GM18868 (cell line): Measurements from ENCODE around the gene KCNIP2.

Experiments used
- ATAC-seq: cut with Tn5 transposase; IDR thresholded peaks from one replicate; pipeline ENCODE4 v1.9.1; 2021; ENCODE audit warnings: mild to moderate bottlenecking, moderate library complexity; ENCODE audit not compliant: unreplicated experiment

Gene KCNIP2

DNA sequence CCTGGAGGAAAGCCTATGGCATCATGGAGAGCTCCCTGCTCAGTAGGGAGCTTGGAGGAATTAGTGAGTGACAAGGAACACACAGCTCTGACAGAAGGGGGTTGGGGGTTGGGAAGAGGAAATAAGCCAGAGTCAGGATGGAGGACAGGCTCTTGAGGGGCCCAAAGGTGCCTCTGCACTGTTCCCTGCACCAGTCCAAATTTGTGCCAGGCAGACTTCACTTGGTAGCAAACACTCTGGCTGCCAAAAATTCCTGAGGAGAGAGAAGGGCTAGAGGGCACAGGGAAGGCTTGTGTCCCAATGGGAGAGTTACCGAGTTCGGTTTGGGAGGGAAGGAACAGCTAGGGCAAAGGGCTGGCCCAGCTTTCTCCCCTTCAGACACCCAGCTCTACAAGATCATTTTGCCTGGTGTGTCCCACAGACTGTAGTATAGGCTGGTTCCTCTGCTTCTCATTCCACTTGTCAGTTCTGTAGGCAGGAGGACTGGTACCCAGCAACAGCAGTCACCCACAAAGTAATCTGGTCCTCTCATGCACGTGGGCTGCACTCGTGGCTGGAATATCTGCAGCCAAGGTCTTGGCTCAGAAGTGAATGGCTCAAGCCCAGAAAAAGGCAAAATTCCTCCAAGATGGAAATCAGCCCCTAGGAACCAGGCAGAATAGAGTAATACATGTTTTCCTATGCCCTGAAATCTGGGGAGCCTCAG is 8.0 kb upstream of the KCNIP2 start:
- ATAC-seq: no peak

DNA sequence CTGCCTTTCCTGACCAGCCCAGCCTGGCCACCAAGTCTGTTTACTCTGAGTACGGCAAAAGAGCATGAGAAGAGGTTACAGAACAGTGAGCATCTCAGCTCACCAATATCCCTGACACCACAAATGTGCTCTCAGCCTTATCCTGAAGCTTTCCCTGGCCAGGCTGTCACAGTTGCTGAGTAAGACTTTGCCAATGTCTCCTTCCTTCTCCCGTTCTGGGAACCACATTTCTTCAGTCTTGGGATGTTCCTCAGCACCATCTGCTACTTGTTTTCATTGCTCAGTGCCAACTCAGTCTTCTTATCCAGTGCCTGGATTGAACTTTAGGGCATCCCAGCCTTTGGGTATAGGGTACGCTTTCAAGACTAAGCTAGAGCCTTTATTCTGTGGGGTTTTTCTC is 7.1 kb upstream of the KCNIP2 start:
- ATAC-seq: no peak

DNA sequence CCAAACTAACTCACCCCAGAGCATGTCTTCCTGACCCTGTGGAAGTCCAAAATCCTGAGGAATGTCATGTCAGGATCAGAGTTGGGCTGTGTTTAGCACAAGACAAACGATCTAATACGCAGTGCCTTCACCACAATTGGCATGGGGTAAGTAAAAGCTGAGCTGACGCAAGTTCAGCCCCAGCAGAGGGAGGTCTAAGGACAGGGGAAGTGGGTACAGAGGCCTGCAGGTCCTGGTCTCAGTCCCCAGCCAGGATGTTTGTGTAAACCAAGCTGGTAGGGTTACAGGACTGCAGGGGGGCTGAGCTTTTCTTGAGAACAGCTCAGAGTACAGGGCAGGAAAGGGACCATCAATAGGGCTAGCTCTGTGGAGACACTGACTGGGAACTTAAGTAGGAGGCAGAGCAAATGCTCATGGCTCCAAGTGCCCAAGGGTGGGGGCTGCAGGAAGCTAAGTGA is 5.3 kb upstream of the KCNIP2 start:
- ATAC-seq: no peak

DNA sequence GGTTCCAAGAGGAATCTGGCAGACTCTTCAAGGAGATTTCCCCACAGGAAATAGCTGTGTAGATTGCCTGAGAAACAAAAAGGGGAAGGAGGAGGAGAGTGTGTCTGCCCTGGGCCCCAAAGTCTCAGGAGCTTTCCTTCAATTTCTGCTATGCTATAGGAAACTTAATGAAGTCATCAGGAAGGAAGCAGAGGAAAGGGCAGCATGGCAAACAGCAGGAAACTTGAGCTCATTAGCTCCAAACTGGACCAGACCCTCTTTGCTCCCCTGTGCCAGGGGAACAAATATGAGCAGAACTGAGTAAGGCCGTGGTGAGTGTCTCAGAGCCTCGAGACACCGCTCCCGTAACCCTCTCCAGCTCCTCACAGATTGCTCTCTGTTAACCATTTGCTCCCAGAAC is 4.8 kb upstream of the KCNIP2 start:
- no peak for ATAC-seq

DNA sequence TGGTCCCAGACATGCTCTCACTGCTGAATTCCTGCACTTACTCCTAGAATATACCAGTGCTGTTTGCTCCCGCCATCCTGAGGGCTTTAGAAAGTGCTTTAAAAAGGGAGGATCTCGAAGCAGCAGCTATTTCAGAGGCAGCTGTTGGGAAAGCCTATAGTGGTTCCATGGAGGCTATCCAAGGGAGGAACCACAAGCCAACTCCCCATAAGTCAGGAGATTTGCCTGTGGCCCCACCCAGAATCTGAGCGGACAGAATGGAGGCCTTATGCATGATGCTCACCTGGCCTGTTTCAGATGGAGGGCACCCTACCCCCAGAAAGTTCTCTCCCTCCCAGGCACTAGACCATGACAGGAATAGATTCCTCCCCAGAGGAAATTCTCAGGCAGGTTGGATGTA is 2.3 kb upstream of the KCNIP2 start:
- no peak for ATAC-seq

DNA sequence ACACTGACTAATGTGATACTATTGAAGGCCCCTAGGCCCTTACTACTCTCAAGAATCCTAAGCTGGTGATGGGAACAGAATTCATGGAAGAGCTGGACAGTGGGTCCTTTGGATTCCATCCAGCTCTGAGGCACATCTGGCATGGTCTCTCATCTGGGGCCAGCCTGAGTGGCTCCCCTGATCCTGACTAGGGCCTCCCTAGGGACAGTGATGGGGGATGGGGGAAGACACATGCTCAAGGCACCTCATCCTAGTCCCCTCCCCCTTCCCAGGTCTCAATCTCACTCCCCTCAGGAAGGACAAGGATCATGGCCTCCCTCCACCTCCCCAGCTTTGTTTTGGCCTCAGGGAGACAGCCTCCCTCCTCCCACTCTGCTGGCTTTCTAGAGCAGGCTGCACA is 1.8 kb downstream of the KCNIP2 start:
- ATAC-seq: no peak

DNA sequence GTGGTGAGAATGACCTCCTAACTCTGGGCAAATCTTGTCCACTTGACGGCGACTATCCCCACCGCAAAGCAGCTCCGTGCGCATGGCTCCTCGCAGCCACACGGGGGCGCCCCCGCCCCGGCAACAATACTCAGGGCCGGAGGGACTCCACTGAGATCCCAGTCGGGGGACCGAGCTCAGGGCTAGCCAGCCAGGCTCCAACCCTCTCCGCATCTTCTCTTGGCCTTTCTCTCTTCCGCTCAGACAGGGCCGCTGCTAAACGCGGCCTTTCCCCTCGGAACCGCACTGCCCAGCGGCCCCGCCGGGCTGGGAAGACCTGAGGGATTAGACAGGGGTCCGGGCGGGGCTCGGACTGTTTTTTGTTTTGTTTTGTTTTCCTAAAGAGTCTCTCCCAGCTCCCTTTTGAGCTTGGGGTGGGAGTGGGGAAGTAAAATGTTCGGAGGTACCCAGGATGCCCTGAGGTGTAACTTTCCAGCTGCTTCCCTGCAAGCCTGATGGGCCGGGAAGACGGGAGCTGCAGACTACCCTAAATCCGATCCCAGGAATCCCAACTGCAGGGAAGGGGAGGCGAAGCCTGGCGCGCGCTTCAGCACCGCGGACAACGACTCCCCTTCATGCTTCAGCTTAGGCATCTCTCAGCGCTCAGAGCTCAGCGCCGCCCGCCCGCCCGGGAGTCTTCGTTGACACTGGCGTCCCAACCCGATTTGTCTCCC is 2.7 kb downstream of the KCNIP2 start:
- peak; percentile 62 for ATAC-seq

DNA sequence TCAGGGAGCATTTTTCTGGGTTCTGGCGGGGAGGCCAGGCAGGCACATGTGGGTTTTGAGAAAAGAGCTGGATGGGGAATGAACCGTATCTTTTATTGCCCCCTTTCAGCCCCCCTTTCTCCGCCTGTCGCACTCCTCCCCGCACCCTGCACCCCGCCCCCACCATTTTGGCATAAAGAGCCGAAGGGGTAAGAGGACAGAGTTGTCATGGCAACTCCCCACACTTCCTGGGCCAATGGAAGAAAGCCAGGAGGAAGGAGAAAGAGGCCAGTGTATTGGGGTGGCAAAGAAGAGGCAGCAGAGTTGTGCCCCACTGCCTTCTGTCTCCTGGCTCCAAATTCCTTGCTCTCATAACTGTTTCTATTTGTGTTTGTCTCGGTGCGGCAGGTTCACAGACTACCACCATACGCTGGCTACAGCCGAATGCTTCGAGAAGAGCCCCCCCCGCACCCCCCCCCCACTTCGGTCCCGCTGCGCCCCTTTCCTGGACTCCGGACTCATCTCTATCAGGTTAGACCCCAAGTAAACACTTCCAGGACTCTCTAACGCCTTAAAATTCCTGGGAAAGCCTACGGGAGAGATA is 3.4 kb downstream of the KCNIP2 start:
- no peak for ATAC-seq

DNA sequence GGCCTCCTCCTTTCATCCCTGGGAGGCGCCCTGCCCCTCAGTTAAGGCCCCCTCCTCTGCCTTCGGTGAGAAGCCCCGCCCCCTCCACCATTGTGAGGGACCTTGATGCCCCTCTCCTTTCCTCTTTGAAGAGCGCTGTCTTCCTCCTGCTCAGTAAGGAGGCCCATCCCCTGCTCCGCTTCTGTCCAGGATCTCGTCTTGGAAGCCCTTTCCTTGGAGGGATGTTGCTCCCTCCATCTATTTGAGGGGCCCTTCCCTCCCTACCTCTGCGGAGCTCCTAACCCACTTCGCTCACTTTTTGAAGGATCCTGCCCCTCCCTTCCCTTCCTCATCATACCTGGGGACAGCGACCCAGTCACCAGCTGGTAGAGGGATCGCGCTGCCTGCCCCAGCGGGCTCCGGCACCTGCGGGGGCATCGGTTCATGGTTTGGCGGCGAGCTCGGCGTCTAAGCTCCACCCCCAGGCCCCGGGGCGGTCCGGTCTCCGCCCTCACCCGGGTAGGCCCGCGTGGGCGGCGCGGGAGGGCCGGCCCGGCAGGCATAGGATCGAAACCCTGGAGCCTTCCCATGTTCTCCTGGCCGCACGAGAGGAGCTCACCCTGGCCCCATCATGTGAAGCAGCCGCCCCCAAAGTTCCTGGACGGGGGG is 4.1 kb downstream of the KCNIP2 start:
- ATAC-seq: no peak

DNA sequence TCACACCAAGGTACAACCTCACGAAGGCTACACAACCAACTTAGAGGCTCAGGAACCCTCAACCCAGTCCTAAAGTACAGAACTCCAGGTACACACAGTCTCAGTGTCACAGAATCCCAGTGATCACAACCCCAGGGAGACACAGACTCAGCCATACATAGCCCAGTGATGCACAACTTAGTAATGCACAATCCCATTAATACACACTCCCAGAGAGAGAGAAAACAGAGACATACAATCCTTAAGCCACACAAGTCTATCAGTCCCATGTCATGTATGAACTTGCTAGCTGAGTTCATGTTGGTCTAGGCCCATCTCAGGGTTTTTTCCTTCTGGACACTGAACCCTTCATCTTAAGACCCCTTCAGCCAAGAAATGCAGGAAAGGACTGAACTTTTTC is 4.6 kb downstream of the KCNIP2 start:
- ATAC-seq: no peak

DNA sequence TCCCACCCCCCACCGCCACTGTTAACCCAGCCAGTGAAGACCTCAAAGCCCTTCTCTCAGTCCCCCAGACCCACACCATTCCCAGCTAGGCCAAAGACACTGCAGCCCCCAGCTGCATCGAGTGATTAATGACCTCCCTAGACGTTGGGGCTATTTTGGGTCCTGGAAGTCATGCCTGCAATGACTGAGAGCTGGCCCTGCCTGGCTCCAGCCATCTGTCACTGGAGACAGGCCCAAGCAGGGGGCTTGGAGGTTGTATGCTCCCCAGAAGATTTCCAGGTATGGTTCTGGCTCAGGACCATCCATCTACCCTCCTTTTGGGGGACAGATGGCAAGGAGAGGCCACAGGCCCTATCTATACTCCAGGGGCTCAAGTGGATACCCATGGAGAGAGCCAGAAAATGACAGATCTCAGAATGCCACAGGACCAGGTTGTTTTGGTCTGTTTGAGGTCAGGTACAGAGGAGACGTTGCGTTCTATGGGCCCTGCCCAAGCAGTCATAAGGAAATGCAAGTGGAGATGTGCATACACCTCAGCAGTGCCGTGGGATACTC is 5.1 kb downstream of the KCNIP2 start:
- ATAC-seq: no peak

DNA sequence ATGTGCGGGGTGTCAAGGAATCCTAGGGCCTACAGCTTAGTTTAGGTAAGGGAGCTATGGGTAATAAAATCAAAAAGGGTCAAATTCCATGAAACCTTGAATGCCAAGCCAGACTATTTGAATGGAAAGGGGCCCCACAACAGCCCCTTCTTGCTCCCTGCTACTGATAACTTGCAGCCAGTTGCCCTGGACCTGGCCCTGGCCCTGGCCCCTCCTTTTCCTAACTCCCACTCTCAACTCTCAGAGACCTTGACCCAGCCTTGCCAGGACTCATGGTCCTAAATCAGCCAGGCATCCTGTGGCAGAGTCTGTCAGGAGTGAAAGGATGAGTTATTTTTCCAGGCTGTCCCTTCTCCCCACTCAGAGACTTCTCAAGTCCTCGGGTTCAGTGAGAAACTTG is 5.9 kb downstream of the KCNIP2 start:
- no peak for ATAC-seq

DNA sequence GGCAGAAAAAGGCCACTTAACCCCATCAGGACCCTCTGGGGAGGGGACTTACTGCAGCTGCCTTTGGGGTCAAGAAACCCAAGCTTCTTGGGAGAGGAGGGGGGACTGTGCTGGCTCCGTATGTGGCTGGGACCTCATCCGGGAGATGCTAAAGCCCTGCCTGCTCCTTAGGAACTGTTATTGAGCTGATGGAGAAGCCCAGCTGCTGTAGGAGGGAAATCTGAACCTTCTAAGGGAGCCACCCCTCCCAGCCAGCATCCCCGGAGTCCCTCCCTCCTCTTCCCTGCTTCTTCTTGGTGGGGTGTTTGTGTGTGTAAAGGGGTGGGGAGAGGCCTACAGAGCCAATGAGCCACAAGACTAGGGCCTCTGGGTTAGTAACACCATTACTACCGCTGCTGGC is 8.2 kb downstream of the KCNIP2 start:
- no peak for ATAC-seq

DNA sequence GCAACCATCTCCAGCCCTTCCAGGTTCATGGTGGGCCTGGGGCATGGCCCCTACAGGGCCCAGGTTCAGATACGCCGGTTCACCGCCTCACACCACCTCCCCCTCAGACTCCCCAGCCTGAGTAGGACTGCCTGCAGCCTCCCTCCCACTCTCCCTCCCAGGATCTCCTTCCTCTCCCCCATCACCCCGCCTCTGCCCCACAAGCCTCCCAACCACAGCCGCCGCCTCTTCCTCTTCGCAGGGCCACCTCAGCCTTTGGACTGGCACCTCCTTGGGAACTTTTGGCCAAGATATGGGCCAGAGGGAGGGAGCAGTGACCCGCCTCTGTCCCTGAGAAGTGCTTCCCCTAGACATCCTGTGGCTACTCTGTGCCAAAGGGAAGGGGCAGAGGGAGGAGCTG is 9.3 kb downstream of the KCNIP2 start:
- ATAC-seq: no peak

DNA sequence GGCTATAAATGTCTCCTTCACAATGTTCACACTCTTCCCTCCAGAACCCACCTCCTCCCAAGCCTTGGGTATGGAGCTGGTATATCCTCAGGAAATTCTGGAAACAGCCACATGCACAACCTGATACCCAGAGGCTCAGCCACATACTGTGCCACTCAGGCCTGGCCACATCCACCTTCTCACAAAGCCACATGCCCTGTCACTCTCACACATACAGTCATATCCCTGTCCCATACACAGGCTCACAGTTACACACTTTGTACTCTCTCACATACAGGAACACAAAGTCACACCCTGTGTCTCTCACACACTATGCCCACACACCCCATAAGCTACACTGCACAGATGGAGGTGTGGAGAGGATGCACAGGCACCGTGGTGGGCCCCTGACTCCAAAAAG is 10.1 kb downstream of the KCNIP2 start:
- ATAC-seq: no peak

DNA sequence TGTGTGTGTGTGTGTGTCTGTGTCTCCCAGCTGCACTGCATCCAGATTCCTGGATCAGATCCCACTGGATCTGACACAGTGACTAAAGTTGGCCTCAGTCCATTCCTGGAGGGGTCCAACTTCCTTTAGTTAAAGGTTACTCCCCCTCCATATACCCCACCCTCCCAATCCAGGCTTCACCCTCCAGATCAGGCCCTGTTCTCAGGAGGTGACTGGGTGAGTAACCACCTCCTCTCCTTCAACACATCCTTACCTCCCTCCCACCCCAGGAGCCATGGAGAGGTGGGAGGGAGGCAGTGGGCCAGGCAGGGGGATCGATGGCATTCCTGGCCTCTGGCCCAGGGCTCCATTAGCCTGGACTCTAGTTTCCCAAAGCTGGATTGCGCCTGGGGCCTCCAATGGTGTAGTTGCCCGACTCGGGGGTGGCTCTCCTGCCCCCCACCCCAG is 11.3 kb downstream of the KCNIP2 start:
- ATAC-seq: no peak

DNA sequence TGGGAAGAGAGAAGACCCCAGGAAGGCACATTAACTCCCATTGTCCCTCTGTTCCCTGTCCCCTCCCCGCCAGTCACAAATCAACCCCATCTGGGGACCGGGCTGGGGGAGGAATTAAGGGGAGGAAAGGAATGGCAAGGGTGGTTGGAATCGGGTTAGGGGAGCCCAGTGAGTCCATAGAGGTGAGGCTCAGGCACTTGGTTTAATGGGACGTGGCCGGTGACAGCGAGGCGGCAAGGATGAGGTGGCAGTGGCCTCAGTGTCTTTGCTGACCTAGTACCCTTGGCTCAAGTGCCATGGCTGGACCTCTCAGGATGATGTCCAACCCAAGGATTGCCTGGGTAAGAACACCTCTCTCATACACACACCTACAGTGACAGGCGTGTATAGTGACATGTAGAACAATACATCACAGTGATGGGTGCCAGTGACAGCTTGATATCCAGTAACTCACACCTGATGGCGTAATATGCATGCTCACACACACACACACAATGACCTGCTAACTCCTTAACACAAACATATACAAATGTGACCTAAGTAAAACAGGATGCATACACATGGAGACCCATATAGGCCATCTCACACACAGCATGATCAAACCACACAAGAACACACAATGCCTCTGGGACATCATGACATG is 12.3 kb downstream of the KCNIP2 start:
- ATAC-seq: no peak

DNA sequence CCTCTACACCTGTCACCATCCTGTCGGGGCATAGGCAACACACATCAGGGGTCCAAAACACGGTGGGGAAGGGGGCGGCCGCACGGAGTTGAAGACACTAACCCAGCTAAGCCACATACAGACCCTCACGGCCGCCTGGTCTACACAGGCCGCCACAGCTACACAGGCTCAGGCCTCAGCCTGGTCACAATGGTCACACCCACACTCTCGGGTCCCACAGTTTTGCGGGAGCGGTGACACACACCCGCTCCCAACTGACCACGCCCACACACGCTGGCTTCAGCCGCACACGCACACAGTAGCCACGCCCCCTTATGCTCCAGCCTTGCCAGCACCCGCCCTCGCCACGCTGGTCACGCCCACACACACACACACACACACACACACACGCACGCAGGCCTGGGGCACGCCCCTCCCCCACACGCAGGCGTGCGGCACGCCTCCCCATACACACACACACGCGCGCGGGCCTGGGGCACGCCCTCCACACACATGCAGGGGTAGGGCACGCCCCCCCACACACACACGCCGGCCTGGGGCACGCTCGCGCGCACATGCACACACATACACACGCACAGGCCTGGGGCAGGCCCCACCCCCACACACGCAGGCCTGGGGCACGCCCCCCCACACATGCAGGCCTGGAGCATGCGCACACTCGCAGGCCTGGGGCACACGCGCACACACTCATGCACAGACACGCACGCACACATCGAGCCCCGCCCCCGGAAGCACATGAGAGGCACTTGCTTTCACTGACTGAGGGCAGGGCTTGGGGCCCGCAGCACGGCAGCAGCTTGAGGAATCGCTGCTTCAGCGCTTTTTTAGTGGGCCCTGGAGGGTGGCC is 13.1 kb downstream of the KCNIP2 start:
- ATAC-seq: peak; percentile 65

DNA sequence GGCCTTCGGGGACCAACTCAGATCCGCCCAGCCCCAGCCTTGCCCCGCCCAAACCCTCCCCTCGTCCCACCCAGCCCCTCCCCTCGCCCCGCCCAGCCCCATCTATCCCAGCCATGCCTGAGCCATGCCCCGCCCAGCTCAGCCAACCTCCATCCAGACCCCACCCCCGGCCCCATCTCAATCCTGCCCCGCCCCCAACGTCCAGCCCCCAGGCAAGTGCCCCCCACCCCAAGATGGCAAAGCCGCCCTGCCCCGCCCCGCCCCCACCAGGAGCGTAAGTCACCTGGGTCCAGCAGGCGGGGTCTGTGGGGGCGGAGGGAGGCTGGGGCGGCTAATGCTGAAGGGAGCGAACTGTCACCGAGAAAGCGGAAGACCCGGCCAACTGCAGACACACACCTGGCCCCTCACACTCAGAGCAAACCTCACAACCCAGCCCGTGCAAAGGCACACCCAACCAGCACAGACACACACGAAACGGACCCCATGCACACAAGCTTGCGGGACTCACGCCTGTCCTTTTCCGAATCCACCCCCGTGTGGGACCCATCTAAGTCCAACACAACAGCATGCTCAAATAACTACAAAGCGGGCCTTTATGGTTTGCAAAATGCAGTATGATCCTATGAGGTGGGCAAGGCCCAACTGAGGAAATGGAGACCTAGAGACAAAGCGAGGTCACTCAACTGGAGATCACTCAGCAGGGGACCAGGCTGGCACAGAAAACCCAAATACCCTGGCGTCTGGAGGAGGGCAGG is 13.9 kb downstream of the KCNIP2 start:
- ATAC-seq: no peak
